ENCODE measurements around the gene GIPC1.
"Not testable (repeated sequence)": the region's sequence is repeated elsewhere in the genome, so short reads cannot be mapped to it uniquely, and the experiment has no call there.

The GIPC1 gene

GRCh38 chr19:14471436-14472187 lies 24.3 kb downstream of the GIPC1 start:
- DNase-seq (ENCODE audit: low read depth), result no peak

GRCh38 chr19:14470031-14470876 lies 25.7 kb downstream of the GIPC1 start:
- no peak for DNase-seq (ENCODE audit: low read depth)

- no peak for DNase-seq (ENCODE audit: low read depth)
These were observed 28.1 kb downstream of the GIPC1 start for GRCh38 chr19:14467816-14468215.

- DNase-seq (ENCODE audit: low read depth), result no peak
These were observed 28.5 kb downstream of the GIPC1 start for GRCh38 chr19:14467391-14467790.

GRCh38 chr19:14463747-14464146 lies 32.2 kb downstream of the GIPC1 start:
- DNase-seq (ENCODE audit: low read depth), result no peak

- not testable (repeated sequence) for DNase-seq (ENCODE audit: low read depth)
These were observed 33.5 kb downstream of the GIPC1 start for GRCh38 chr19:14462401-14462800.

- no peak for DNase-seq (ENCODE audit: low read depth)
These were observed 35.0 kb downstream of the GIPC1 start for GRCh38 chr19:14460935-14461334.

- no peak for DNase-seq (ENCODE audit: low read depth)
These were observed 36.2 kb downstream of the GIPC1 start for GRCh38 chr19:14459703-14460102.

GRCh38 chr19:14452303-14452702 lies 43.6 kb downstream of the GIPC1 start:
- not testable (repeated sequence) for DNase-seq (ENCODE audit: low read depth)

- no peak for DNase-seq (ENCODE audit: low read depth)
These were observed 45.1 kb downstream of the GIPC1 start for GRCh38 chr19:14450876-14451275.

GRCh38 chr19:14450168-14450874 lies 45.6 kb downstream of the GIPC1 start:
- DNase-seq (ENCODE audit: low read depth), result peak; percentile 49

- no peak for DNase-seq (ENCODE audit: low read depth)
These were observed 46.6 kb downstream of the GIPC1 start for GRCh38 chr19:14449321-14449720.

GRCh38 chr19:14446336-14447036 lies 49.4 kb downstream of the GIPC1 start:
- DNase-seq (ENCODE audit: low read depth), result no peak

- no peak for DNase-seq (ENCODE audit: low read depth)
These were observed 52.2 kb downstream of the GIPC1 start for GRCh38 chr19:14443632-14444216.

GRCh38 chr19:14442891-14443631 lies 52.9 kb downstream of the GIPC1 start:
- no peak for DNase-seq (ENCODE audit: low read depth)

GRCh38 chr19:14441041-14441938 lies 54.6 kb downstream of the GIPC1 start:
- DNase-seq (ENCODE audit: low read depth), result no peak

GRCh38 chr19:14440049-14440448 lies 55.9 kb downstream of the GIPC1 start:
- DNase-seq (ENCODE audit: low read depth), result peak; percentile 59

- DNase-seq (ENCODE audit: low read depth), result no peak
These were observed 56.9 kb downstream of the GIPC1 start for GRCh38 chr19:14439014-14439413.

- no peak for DNase-seq (ENCODE audit: low read depth)
These were observed 58.3 kb downstream of the GIPC1 start for GRCh38 chr19:14437578-14438140.

Measured in T follicular helper cell (primary cell).